ENCODE data around the gene POLD1.

The POLD1 gene

DNA sequence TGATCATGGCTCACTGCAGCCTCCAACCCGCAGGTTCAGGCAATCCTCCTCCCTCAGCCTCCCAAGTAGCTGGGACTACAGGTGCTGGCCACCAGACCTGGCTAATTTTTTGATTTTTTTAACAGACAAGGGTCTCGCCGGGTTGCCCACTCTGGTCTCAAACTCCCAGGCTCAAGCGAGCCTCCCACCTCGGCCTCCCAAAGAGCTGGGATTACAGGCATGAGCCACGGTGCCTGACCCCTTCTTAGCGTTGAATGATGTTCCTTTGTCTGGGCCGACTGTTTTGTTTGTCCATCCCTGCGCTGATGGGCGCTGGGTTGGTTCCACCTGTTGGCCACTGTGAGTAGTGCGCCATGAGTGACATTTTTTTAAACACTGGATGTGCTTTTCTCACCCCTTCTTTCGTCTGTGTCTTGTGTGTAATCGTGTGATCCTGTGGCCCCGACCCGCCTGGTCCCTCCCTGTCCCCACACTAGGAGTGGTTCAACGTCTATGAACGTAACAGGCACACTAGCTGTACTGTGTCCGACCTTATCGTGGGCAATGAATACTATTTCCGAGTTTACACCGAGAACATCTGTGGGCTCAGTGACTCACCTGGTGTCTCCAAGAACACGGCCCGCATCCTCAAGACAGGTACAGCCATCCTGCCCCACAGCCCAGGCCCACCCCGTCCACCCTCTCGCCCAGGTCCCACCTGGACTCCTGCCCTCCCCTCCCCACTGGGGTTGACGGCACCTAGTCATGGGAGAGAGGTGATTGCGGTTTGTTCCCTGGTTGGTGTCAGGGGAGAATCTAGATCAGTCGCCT, 77.1 kb downstream of the POLD1 start:
- no peak overlapping the region for H3K4me3 ChIP-seq (ENCODE audit: low read depth, low read length)

DNA sequence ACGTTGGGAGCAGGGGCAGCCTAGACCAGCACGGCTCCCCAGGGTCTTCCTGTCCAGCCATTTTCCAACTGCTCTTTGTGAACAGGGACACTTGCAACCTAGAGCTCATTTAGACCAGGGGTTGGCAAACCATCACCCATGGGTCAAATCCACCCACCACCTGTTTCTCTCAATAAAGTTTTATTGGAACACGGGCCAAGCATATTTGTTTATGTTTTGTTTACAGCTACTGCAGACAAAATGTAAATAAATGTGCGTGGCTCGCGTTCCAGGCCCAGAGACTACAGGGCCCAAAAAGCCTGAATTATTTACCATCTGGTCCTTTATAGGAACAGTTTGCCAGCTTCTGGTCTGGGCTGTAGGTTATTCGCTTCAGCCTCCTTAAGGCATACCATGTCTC, 78.8 kb downstream of the POLD1 start:
- no peak overlapping the region for H3K4me3 ChIP-seq (ENCODE audit: low read depth, low read length)

DNA sequence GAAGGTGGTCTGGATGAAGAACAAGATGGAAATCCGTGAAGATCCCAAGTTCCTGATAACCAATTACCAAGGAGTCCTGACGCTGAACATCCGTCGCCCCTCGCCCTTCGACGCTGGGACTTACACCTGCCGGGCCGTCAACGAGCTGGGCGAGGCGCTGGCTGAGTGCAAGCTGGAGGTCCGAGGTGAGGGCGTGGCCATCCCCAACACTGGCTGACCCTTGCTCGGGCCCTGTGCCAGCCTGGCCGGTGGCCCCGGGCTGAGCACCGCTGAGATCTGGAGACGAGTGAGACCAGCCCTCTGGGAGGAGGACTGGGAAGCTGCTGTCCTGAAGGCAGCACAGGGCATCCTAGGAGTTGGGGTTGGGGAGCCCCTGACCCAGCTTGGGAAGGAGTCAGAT, 80.2 kb downstream of the POLD1 start:
- no peak overlapping the region for H3K4me3 ChIP-seq (ENCODE audit: low read depth, low read length)

DNA sequence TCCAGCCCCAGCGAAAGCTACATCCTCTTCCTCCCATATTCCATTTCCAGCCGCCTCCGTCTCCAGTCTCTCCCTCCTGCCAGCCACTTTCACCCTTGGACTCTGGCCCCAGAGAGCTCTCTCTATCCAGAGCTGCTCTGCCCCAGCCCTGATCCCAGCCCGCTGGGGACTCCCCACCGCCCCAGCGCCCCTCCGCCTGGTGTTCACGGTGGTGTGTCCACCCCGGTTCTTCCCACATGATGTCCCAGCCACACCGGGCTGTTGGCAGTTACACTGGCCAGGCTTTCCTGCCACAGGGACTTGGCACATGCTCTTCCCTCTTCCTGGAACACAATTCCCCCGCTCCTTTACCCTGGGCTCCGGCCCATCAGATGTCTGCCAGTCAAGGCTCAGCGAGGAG, 80.9 kb downstream of the POLD1 start:
- no peak overlapping the region for H3K4me3 ChIP-seq (ENCODE audit: low read depth, low read length)

DNA sequence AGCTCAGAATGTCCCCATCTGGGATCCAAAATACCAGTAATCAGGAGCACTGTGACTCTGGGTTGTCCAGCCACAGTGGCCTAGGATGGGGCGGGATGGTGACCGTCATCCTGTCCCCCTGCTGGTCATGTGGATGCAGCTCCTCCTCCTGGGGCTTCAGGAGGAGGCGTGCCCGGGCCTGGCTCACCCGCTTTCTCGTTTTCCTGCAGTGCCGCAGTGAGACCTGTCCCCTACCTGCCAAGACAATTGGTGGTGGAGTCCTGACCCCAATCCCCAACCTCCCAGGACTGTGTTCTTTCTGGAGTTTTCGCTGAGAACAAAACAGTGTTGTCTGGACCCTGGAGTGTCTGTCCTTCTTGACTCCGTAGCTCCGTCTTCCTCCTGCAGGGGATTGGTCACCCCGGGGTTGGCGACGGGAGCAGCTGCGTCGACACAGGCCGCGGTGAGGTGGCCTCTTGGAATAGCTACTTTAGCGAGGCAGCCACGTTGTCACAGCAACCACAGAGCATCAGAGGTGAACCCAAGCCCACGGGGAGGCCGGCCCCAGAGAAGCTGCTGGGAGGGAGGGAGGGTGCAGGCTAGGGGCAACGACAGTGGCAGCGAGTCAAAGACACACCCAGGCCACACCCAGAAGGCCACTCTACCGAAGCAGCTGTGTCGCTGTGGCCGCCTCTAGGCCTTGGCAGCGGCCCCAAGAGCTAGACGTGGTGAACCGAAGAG, 82.0 kb downstream of the POLD1 start:
- H3K4me3 ChIP-seq (ENCODE audit: low read depth, low read length): no peak overlapping the region

DNA sequence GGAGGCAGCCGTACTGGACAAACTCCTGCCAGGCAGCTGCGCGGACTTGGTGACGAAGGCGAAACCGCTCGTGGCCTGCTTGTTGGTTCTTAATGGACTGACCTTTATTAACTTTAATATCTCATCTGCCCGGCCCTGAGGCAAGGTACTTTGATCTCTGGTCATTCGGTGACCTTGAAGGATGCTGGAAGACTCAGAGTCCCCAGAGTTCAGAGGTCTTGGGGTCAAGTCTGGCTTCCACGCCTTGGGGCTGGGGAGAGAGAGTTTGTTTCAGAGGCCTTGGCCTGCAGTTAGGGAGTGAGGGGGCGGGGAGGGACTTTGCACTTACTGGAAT, 82.5 kb downstream of the POLD1 start:
- no peak overlapping the region for H3K4me3 ChIP-seq (ENCODE audit: low read depth, low read length)

DNA sequence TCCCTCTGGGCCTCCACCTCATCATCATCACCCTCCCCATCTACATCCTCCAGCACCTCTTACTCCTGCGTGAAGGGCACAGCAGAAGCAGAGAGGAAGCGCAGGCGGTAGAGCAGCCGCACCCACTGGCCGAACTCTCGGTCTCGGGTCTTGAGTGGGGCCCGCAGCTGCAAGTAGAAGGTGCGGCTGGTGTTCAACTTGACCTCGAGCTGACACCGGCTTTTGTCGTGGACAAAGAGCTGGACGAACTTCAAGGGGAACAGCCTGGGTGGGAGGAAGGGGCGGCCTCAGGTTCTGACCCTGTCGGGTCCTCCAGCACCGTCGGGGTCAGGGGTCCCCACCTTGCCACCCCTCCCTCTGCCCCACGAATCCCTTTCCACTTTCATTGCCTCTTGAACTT, 83.4 kb downstream of the POLD1 start:
- no peak overlapping the region for H3K4me3 ChIP-seq (ENCODE audit: low read depth, low read length)
